PC-9 (cell line): ENCODE data around the gene ITGB5. TPM values are rescaled to one million over a fixed set of nuclear protein-coding genes. Genes with fewer than 3 reads are reported as not detected.
A peak's percentile ranks its signal among the peaks of the same experiment; 100 is the strongest.

ENCODE experiments used
- BruUV-seq: library from RNA; stranded (reverse); fragments of 400-500 nt; replicated peaks from 2 replicates; lab custom pipeline; 2021; lab: Mats Ljungman, UMichigan
- CTCF ChIA-PET: fragments of 300-600 bp; sonication (Branson Sonifier 250); formaldehyde crosslinking; loops from one replicate; lab custom pipeline; 2022; ENCODE audit warnings: antibody characterized with exemption; lab: Charles Lee
- POLR2A ChIA-PET: fragments of 300-600 bp; sonication (Branson Sonifier 250); formaldehyde crosslinking; loops from one replicate; lab custom pipeline; 2022; ENCODE audit warnings: antibody characterized with exemption; ENCODE audit not compliant: unreplicated experiment; lab: Charles Lee
- DNase-seq, 2 experiments: peaks; one replicate each; pipeline versions ENCODE4 v3.0.0 to v3.0.0-alpha.2; 2015 to 2022; ENCODE audit warnings: mixed read lengths in 1 of 2
- H2AFZ ChIP-seq: fragments of 200-600 bp; sonication (generic); 2 replicates; pipeline ENCODE4 v1.8.1; 2017; ENCODE audit warnings: antibody characterized with exemption
- H3F3A ChIP-seq: fragments of 200-600 bp; sonication (generic); 2 replicates; pipeline ENCODE4 v1.8.1; 2017; ENCODE audit warnings: antibody characterized with exemption, mild to moderate bottlenecking, low read depth; ENCODE audit not compliant: insufficient read depth
- H3K27ac ChIP-seq: fragments of 200-600 bp; sonication (generic); 2 replicates; pipeline ENCODE4 v1.6.1; 2016; ENCODE audit warnings: mixed run types
- H3K27me3 ChIP-seq: fragments of 200-600 bp; sonication (generic); 2 replicates; pipeline ENCODE4 v1.6.1; 2016; ENCODE audit warnings: low read depth, mixed run types; ENCODE audit not compliant: insufficient read depth
- H3K36me3 ChIP-seq: fragments of 200-600 bp; sonication (generic); 2 replicates; pipeline ENCODE4 v1.6.1; 2016; ENCODE audit warnings: low read depth, mixed run types
- H3K4me1 ChIP-seq: fragments of 200-600 bp; sonication (generic); replicated peaks from 2 replicates; pipeline ENCODE4 v1.6.1; 2016; ENCODE audit warnings: mixed run types; ENCODE audit not compliant: insufficient read depth
- H3K4me2 ChIP-seq: fragments of 200-600 bp; sonication (generic); 2 replicates; pipeline ENCODE4 v1.6.1; 2017; ENCODE audit warnings: mixed run types
- H3K4me3 ChIP-seq: fragments of 200-600 bp; sonication (generic); 2 replicates; pipeline ENCODE4 v1.6.1; 2016; ENCODE audit warnings: mixed run types
- H3K79me2 ChIP-seq: fragments of 200-600 bp; sonication (generic); 2 replicates; pipeline ENCODE4 v1.6.1; 2017; ENCODE audit warnings: low read depth, mixed run types
- H3K9me2 ChIP-seq: fragments of 200-600 bp; sonication (generic); 2 replicates; pipeline ENCODE4 v1.8.1; 2017; ENCODE audit warnings: mild to moderate bottlenecking; ENCODE audit not compliant: insufficient read depth
- H3K9me3 ChIP-seq: fragments of 200-600 bp; sonication (generic); 2 replicates; pipeline ENCODE4 v1.8.1; 2016; ENCODE audit warnings: low read depth; ENCODE audit not compliant: insufficient read depth
- H4K20me1 ChIP-seq: fragments of 200-600 bp; sonication (generic); 2 replicates; pipeline ENCODE4 v1.8.1; 2017; ENCODE audit not compliant: insufficient read depth
- CTCF ChIP-seq: fragments of 200-600 bp; sonication (generic); conservative IDR thresholded peaks from 2 replicates; pipeline ENCODE4 v1.6.1; 2017; ENCODE audit warnings: mixed run types, antibody characterized with exemption, mild to moderate bottlenecking, moderate library complexity
- EZH2 ChIP-seq: fragments of 200-600 bp; sonication (generic); IDR thresholded peaks from 2 replicates; pipeline ENCODE4 v1.8.0; 2017; ENCODE audit warnings: antibody characterized with exemption, low read depth
- intact Hi-C: fragments of 100-400 bp; cut with micrococcal nuclease; formaldehyde crosslinking; loops from one replicate; pipeline ENCODE4 v1.10.0; 2022; ENCODE audit not compliant: unreplicated experiment
- total RNA-seq: library from RNA; stranded (reverse); gene quantifications from 2 replicates; pipeline ENCODE4 v1.2.3, GENCODE V29; 2021

Gene ITGB5
- total RNA-seq, 1 experiment from 2014 or later: 226 TPM

- Histone ChIP-seq H3K36me3 (peaks cover 37% of the 10 kb centered on the region), H3K27me3 (no peaks in the 10 kb centered on the region), H3K9me2 (no peaks in the 10 kb centered on the region), H3K79me2 (peaks cover 42% of the 10 kb centered on the region), H3K9me3 (0 out of 2 replicates have a peak, but pooled peaks cover 3% of the 10 kb centered on the region), H3K4me2 (no peak overlapping the region), H3K4me1 (peaks cover 21% of the 10 kb centered on the region), H4K20me1 (no peaks in the 10 kb centered on the region), H3F3A (peaks cover 17% of the 10 kb centered on the region), H3K27ac (no peak overlapping the region), H3K4me3 (no peak overlapping the region), H2AFZ (no peak overlapping the region)
- no peak for TF ChIP-seq EZH2
- POLR2A ChIA-PET: no interaction called here
- CTCF ChIA-PET: no interaction called here
- intact Hi-C loops: no loop called here
- no peak for DNase-seq
- no TSS peak for BruUV-seq
These were observed 30.5 kb downstream of the ITGB5 start for GRCh38 chr3:124856677-124857076.

GRCh38 chr3:124854009-124854408, 33.2 kb downstream of the ITGB5 start:
- no peaks in the 10 kb centered on the region; the same call in 1 of the 2 replicates for H3F3A ChIP-seq
- no peaks in the 10 kb centered on the region for H3K4me1 ChIP-seq
- no peak for DNase-seq
- H3K36me3 ChIP-seq: peaks cover 31% of the 10 kb centered on the region
- ChIA-PET CTCF (no interaction called here), POLR2A (no interaction called here)
- H3K79me2 ChIP-seq: peaks cover 37% of the 10 kb centered on the region
- H3K9me3 ChIP-seq: no peaks in the 10 kb centered on the region
- H3K4me3 ChIP-seq: no peak overlapping the region
- H3K9me2 ChIP-seq: no peaks in the 10 kb centered on the region
- no peaks in the 10 kb centered on the region for H4K20me1 ChIP-seq
- intact Hi-C loops: no loop called here
- no peak overlapping the region for H3K4me2 ChIP-seq
- no peak overlapping the region for H2AFZ ChIP-seq
- H3K27ac ChIP-seq: no peak overlapping the region
- no peaks in the 10 kb centered on the region for H3K27me3 ChIP-seq
- no peak for TF ChIP-seq CTCF
- TF ChIP-seq EZH2: no peak
- no TSS peak for BruUV-seq

- intact Hi-C loops: no loop called here
- Histone ChIP-seq H2AFZ (no peak overlapping the region), H3K27ac (no peak overlapping the region), H3K36me3 (peaks cover 29% of the 10 kb centered on the region), H3F3A (no peaks in the 10 kb centered on the region; the same call in 1 of the 2 replicates), H4K20me1 (no peaks in the 10 kb centered on the region), H3K4me3 (no peak overlapping the region), H3K79me2 (peaks cover 34% of the 10 kb centered on the region), H3K27me3 (no peaks in the 10 kb centered on the region), H3K9me2 (no peaks in the 10 kb centered on the region), H3K4me2 (no peak overlapping the region), H3K9me3 (no peaks in the 10 kb centered on the region), H3K4me1 (no peaks in the 10 kb centered on the region)
- no TSS peak for BruUV-seq
- DNase-seq: peak in 1 of 2 experiments; percentile 71
- POLR2A ChIA-PET: no interaction called here
- CTCF ChIA-PET: no interaction called here
- no peak for TF ChIP-seq CTCF
- no peak for TF ChIP-seq EZH2
These were observed 33.7 kb downstream of the ITGB5 start for GRCh38 chr3:124853446-124853845.

GRCh38 chr3:124851905-124852304, 35.3 kb downstream of the ITGB5 start:
- no TSS peak for BruUV-seq
- intact Hi-C loops: no loop called here
- Histone ChIP-seq H3K4me1 (peaks cover 1% of the 10 kb centered on the region), H3K4me2 (no peak overlapping the region), H3K36me3 (peaks cover 23% of the 10 kb centered on the region), H3K4me3 (no peak overlapping the region), H3K9me2 (no peaks in the 10 kb centered on the region), H3K79me2 (peaks cover 19% of the 10 kb centered on the region), H3F3A (peaks cover 7% of the 10 kb centered on the region; the same call in 1 of the 2 replicates), H4K20me1 (no peaks in the 10 kb centered on the region), H3K9me3 (no peaks in the 10 kb centered on the region), H3K27ac (no peak overlapping the region), H2AFZ (no peak overlapping the region), H3K27me3 (no peaks in the 10 kb centered on the region)
- POLR2A ChIA-PET: no interaction called here
- DNase-seq: no peak
- CTCF ChIA-PET: no interaction called here
- TF ChIP-seq EZH2 (no peak), CTCF (no peak)
